Motor neuron (in vitro differentiated cells): ENCODE results near the gene GRK5. TPM values are rescaled to one million over a fixed set of nuclear protein-coding genes. Genes with fewer than 3 reads are reported as not detected.

Experiments used
- ATAC-seq, 8 experiments: fragments of 200-7000 bp; cut with Tn5 transposase; replicated peaks in 6 of 8; 2 replicates each; pipeline ENCODE4 v1.8.0; 2021; ENCODE audit warnings: mild to moderate bottlenecking in 8 of 8, moderate library complexity in 8 of 8
- H3K27ac ChIP-seq, 2 donors: fragments of 250-450 bp; sonication (Bioruptor Pico); 2 replicates each; pipeline ENCODE4 v1.9.0; 2021; ENCODE audit warnings: antibody characterized with exemption in 2 of 2, mild to moderate bottlenecking in 2 of 2, moderate library complexity in 1 of 2
- H3K4me1 ChIP-seq, 2 donors: fragments of 250-450 bp; sonication (Bioruptor Pico); replicated peaks in 1 of 2; 2 replicates each; pipeline ENCODE4 v1.6.1; 2021; ENCODE audit warnings: antibody characterized with exemption in 2 of 2, mild to moderate bottlenecking in 2 of 2, moderate library complexity in 1 of 2
- H3K4me3 ChIP-seq, 5 donors: fragments of 250-450 bp; sonication (Bioruptor Pico); 2 replicates each; pipeline ENCODE4 v1.9.0; 2021; ENCODE audit warnings: antibody characterized with exemption in 5 of 5, mild to moderate bottlenecking in 5 of 5, moderate library complexity in 4 of 5
- WGBS, 10 experiments: fragments of 450-650 bp; shearing (Covaris generic); methylation state at CpG; one replicate each; pipeline ENCODE4 v1.0.0; 2022; 5-methylcytosine and 5-hydroxymethylcytosine counted together
- in situ Hi-C, 9 experiments: fragments of 400-800 bp; cut with MboI; loops; one replicate each; pipeline ENCODE4 v1.15.0; 2021; ENCODE audit warnings: low sequenced_read_pairs in 9 of 9, low pct_unique_long_range_greater_than_20kb in 2 of 9; ENCODE audit not compliant: unreplicated experiment in 9 of 9
- total RNA-seq, 8 experiments: library from RNA; unstranded; fragments of 300-600 nt; gene quantifications; 2 replicates each; pipeline versions ENCODE4 v1.2.3 to v1.2.4, GENCODE V29; 2022

Gene GRK5
- total RNA-seq, 8 experiments from 2014 or later: 4.0 to 27.2 (median 11.1) TPM

GRCh38 chr10:119443970-119444660 lies 236.7 kb downstream of the GRK5 start:
- no peak for ATAC-seq
- Histone ChIP-seq H3K4me3 (no peak overlapping the region), H3K4me1 (peaks cover 24 to 25% of the 10 kb centered on the region in 2 donors), H3K27ac (no peak overlapping the region)
- 40 to 80% methylated on average over 1 to 3 of the region's 12 CpGs; no CpG with 5 or more reads in 8 of the 10 experiments for WGBS, 10 experiments
- in situ Hi-C loops: loop anchor here in 2 of 9 experiments (10.0 to 25.0 kb wide), 2 partner anchors 232 to 249 kb away; partner anchors contain the start of gene GRK5 (in 1 of the 2)

GRCh38 chr10:119444866-119445265 lies 237.5 kb downstream of the GRK5 start:
- WGBS, 10 experiments: no CpG with 5 or more reads among the region's 10 CpGs
- in situ Hi-C loops: loop anchor here in 2 of 9 experiments (10.0 to 25.0 kb wide), 2 partner anchors 233 to 250 kb away; partner anchors contain the start of gene GRK5 (in 1 of the 2)
- Histone ChIP-seq H3K27ac (no peak overlapping the region), H3K4me3 (no peak overlapping the region), H3K4me1 (peaks cover 29 to 32% of the 10 kb centered on the region in 2 donors)
- peak in 4 of 8 experiments; percentile 0 to 7 (median 2) for ATAC-seq

- in situ Hi-C loops: loop anchor here in 2 of 9 experiments (10.0 to 25.0 kb wide), 2 partner anchors 233 to 251 kb away; partner anchors contain the start of gene GRK5 (in 1 of the 2)
- peak; percentile 47 to 90 (median 60) for ATAC-seq
- 6 to 100% methylated on average over 1 to 3 of the region's 10 CpGs; no CpG with 5 or more reads in 8 of the 10 experiments for WGBS, 10 experiments
- peaks cover 32 to 37% of the 10 kb centered on the region in 2 donors for H3K4me1 ChIP-seq
- H3K27ac ChIP-seq: no peak overlapping the region
- no peak overlapping the region for H3K4me3 ChIP-seq
These were observed 238.1 kb downstream of the GRK5 start for GRCh38 chr10:119445311-119445934.

GRCh38 chr10:119445935-119446317 lies 238.6 kb downstream of the GRK5 start:
- ATAC-seq: no peak
- H3K4me3 ChIP-seq: no peak overlapping the region
- H3K4me1 ChIP-seq: peaks cover 32 to 37% of the 10 kb centered on the region in 2 donors
- in situ Hi-C loops: loop anchor here in 2 of 9 experiments (10.0 to 25.0 kb wide), 2 partner anchors 234 to 251 kb away; partner anchors contain the start of gene GRK5 (in 1 of the 2)
- WGBS, 10 experiments: 60 to 100% methylated on average over 1 to 2 of the region's 5 CpGs; no CpG with 5 or more reads in 8 of the 10 experiments
- no peak overlapping the region for H3K27ac ChIP-seq

GRCh38 chr10:119446441-119447277 lies 239.3 kb downstream of the GRK5 start:
- Histone ChIP-seq H3K4me3 (no peak overlapping the region), H3K4me1 (peaks cover 32 to 37% of the 10 kb centered on the region in 2 donors), H3K27ac (no peak overlapping the region)
- ATAC-seq: no peak
- in situ Hi-C loops: loop anchor here in 2 of 9 experiments (10.0 to 25.0 kb wide), 2 partner anchors 234 to 252 kb away; partner anchors contain the start of gene GRK5 (in 1 of the 2)
- WGBS, 10 experiments: 89 to 100% (median 92%) methylated on average over 1 to 10 of the region's 21 CpGs; no CpG with 5 or more reads in 5 of the 10 experiments

- WGBS, 10 experiments: 60 to 93% (median 84%) methylated on average over 1 to 3 of the region's 7 CpGs; no CpG with 5 or more reads in 7 of the 10 experiments
- in situ Hi-C loops: loop anchor here in 2 of 9 experiments (10.0 to 25.0 kb wide), 2 partner anchors 235 to 253 kb away; partner anchors contain the start of gene GRK5 (in 1 of the 2)
- no peak overlapping the region for H3K4me3 ChIP-seq
These were observed 240.1 kb downstream of the GRK5 start for GRCh38 chr10:119447421-119447820.

GRCh38 chr10:119447823-119448546 lies 240.6 kb downstream of the GRK5 start:
- Histone ChIP-seq H3K4me1 (peaks cover 24 to 37% of the 10 kb centered on the region in 2 donors), H3K27ac (peak overlapping the region; percentile 66 to 88), H3K4me3 (no peak overlapping the region)
- no peak for ATAC-seq
- in situ Hi-C loops: loop anchor here in 2 of 9 experiments (10.0 to 25.0 kb wide), 2 partner anchors 236 to 253 kb away; partner anchors contain the start of gene GRK5 (in 1 of the 2)
- WGBS, 10 experiments: 67 to 100% (median 100%) methylated on average over 1 to 5 of the region's 18 CpGs; no CpG with 5 or more reads in 5 of the 10 experiments

More at GRCh38 chr10:119447421-119447820, 240.1 kb downstream of the GRK5 start:
- H3K4me1 ChIP-seq: peaks cover 25 to 37% of the 10 kb centered on the region in 2 donors
- H3K27ac ChIP-seq: peak overlapping the region in 1 of 2 donors; percentile 88
- no peak for ATAC-seq

- H3K4me3 ChIP-seq: no peak overlapping the region
- 70 to 94% (median 78%) methylated on average over 2 to 16 of the region's 26 CpGs; no CpG with 5 or more reads in 5 of the 10 experiments for WGBS, 10 experiments
- ATAC-seq: peak in 5 of 8 experiments; percentile 61 to 91 (median 79)
- H3K4me1 ChIP-seq: peaks cover 24 to 37% of the 10 kb centered on the region in 2 donors
- H3K27ac ChIP-seq: peak overlapping the region; percentile 66 to 88
- in situ Hi-C loops: loop anchor here in 2 of 9 experiments (10.0 to 25.0 kb wide), 2 partner anchors 237 to 254 kb away; partner anchors contain the start of gene GRK5 (in 1 of the 2)
These were observed 241.5 kb downstream of the GRK5 start for GRCh38 chr10:119448628-119449584.

- in situ Hi-C loops: loop anchor here in 2 of 9 experiments (10.0 to 25.0 kb wide), 2 partner anchors 238 to 255 kb away; partner anchors contain the start of gene GRK5 (in 1 of the 2)
- 14 to 89% (median 67%) methylated on average over 1 to 7 of the region's 16 CpGs; no CpG with 5 or more reads in 3 of the 10 experiments for WGBS, 10 experiments
These were observed 242.5 kb downstream of the GRK5 start for GRCh38 chr10:119449760-119450461.

GRCh38 chr10:119450606-119451299 lies 243.4 kb downstream of the GRK5 start:
- no peak overlapping the region for H3K27ac ChIP-seq
- no peak for ATAC-seq
- H3K4me3 ChIP-seq: no peak overlapping the region
- in situ Hi-C loops: no loop called here
- WGBS, 10 experiments: 0 to 82% (median 75%) methylated on average over 1 to 3 of the region's 16 CpGs; no CpG with 5 or more reads in 5 of the 10 experiments
- peaks cover 19 to 33% of the 10 kb centered on the region in 2 donors for H3K4me1 ChIP-seq

More at GRCh38 chr10:119449760-119450461, 242.5 kb downstream of the GRK5 start:
- Histone ChIP-seq H3K4me3 (no peak overlapping the region), H3K4me1 (peaks cover 24 to 36% of the 10 kb centered on the region in 2 donors), H3K27ac (peak overlapping the region in 1 of 2 donors; percentile 88)
- ATAC-seq: peak in 5 of 8 experiments; percentile 20 to 84 (median 47)
